Stimulated activated CD8-positive, alpha-beta memory T cell treated with anti-CD3 and anti-CD28 coated beads, Interleukin-15, amount 100 ng/mL, for 4 hours (primary cell): ENCODE results near the gene PHACTR1.

Experiments
- DNase-seq, 2 donors: peaks; one replicate each; pipeline ENCODE4 v3.0.0-alpha.2; 2020; ENCODE audit warnings: low read depth in 2 of 2

Gene PHACTR1

DNA sequence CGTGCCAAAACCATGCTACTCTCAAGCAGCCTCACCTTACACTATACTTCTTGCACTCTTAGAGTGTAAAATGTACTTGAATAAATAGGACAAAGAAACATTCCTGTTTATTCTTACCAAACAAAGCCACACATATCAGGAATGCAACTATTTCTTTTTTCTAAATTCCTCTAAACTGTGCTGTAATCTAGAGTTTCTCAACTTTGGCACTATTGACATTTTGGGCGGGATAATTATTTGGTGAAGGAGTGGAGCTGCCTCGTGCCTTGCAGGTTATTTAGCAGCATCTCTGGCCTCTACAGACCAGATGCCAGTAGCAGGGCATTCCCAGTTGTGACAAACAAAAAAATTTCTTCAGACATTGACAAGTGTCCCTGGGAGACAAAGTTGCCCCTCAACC lies 86.9 kb downstream of the PHACTR1 start:
- no peak for DNase-seq

DNA sequence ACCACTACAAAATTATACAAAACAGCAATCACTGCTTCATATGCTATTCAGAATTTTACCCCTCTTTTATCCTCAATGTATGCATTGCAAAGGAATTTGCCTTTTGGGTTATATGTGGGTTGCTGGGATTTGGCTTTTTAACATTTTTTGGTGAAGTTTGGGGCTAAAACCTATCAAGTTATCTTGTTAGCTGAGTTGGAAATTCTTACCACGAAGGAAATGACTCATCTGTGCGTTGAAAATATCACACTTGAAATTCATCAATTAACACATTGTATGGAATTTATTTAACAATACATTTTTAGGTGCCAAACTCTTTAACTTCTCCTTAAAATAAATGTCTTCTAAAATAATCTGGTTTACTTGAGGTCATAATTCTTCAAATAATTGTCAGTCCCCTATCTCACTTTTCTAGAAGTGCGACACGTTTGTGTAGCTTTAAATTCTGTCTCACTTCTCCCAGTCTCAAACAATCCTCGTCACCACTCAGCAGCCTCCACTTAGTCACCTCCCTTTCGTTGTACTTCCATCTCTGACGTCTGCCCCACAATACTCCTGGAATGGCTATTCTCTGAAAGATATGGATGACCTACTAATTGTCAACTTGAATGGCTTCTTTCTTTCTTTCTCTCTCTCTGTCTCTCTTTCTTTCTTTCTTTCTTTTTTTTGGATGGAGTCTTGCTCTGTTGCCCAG lies 88.5 kb downstream of the PHACTR1 start:
- DNase-seq: no peak

DNA sequence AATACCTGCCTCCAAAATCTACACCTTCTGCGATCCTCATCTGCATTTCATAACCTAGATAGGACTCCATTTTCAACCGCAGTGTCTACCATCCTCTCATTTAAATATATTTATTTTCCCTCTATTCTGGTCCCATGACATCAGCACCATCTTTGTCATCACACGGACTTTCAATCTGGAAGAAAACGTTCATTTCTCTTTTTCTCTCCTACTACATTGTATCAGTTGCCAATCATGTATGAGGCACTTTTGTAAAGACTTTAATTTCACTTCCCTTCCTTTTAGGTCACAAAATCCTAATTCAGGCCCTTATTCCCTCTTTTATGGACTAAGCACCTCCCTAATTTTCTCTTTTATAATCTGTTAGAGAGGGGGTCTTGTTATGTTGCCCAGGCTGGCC lies 89.6 kb downstream of the PHACTR1 start:
- no peak for DNase-seq

DNA sequence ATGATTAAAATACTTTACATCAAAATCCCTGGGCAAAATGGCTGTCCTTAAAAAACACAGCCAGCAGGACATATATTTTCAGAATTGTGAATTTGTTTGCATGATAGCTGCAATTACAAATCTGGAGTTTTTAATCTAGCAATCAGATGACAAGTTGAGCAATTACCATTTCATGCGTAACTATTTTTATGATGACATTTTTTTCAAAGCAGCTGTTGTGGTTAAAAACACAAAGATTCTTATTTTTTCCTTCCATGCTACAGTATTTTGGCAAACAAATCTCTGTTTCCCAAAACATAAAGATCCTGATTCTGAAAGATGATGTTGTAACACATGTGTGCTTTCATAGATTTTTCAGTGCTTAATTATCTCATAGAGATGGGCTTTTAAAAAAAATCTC lies 90.2 kb downstream of the PHACTR1 start:
- DNase-seq: no peak

DNA sequence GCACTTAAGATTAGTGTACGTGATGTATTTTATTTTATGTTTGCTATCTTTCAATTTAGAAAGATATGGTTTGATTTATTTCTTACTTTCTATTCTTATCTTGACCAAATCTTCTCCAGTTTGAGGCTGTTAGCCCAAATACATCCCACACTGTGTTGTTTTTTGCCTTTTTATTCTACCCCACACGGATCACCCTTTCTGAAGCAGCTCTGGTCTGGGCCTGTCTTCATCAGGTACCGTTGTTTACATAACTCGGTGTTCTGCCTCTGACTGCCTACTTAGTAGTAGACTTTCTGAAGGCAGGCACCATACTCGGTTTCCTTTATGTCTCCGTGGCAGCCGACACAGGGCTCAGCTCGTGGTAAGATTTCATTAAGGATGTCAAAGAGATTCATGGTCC lies 95.0 kb downstream of the PHACTR1 start:
- no peak for DNase-seq

DNA sequence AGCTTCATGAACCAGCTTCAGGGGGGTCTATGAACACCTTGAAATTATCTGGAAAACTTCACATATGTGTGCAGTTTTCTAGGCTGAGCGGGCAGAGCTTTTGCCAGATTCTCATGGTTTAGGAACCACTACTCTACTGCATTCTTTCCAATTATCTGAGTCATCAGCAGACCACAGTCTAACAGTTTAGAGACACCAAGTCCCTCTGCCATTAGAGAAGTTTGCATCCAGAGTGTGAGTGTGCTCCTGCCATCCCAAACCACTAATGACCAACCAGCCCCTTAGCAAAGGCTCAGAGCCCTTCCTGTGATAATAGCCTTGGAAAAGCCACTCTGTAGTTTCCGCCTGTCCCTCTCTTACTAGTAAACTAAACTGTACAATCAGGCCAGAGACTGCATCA lies 96.8 kb downstream of the PHACTR1 start:
- DNase-seq: no peak

DNA sequence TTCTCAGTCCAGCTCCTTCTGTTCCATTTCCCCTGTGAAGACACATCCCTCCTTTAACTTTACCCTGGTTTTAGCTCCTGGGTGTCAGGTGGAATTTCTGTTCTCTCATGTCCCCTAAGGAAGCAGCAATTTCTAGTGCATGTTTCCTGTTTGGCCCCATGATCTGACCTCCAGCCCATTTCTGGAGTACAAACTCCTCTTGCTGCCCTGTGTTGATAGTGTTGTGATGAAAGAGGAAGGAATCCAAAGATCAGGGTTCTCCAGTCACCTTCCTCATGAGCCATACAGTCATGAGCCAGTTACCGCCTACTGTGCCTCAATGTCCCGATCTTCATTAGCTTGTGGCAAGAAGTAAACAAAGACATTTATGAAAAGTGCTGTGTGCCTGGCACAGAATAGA lies 97.4 kb downstream of the PHACTR1 start:
- DNase-seq: no peak

DNA sequence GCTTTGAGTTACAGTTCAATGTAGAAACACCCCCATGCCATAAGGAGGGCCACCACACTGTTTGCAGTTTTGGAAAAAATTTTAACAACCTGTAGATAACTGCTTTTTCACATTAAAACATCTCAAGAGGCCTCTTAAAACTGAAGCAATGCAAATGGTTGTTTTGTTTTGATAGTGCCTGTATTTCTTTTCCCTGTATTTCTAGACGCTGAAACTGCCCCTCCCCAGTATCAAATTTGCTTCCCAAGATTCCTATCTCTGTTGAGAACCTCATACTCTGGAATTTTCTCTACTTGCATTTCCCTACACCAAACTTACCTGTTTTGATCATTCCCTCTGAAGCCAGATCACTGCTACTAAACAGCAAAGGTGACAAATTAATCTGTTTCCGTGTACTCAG lies 98.5 kb downstream of the PHACTR1 start:
- no peak for DNase-seq

DNA sequence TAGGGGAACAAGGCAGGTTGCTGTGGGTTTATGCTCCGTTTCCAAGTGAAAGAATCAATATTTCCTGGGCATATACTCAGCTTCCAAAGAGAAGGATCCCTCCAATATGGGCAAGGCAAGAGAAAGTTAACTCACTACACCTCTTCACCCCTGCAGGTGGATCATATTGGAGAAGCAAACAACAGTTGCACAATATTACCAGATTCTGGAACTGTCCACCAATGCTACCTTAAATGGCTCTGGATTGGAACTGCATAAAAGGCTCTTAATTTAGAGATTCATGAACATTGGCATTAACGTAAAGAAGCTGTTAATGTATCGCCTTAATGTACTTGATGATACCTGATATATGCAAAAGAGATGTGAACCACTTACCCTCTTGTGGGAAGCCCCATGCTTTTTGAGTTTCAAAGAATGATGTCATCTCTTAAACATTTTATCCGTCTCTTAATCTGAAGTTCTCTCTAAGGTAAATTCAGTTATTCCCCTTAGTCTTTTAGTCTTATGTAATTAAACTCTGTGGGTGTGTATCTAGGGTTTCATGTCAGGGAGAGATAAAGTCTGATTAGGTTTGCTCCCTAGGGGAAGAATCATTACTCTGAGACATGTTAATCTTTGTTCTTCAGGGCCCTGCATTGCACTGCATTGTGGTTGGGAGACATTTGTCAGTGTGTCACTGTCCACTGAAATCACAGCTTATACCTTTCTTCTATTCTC lies 99.5 kb downstream of the PHACTR1 start:
- DNase-seq: no peak

DNA sequence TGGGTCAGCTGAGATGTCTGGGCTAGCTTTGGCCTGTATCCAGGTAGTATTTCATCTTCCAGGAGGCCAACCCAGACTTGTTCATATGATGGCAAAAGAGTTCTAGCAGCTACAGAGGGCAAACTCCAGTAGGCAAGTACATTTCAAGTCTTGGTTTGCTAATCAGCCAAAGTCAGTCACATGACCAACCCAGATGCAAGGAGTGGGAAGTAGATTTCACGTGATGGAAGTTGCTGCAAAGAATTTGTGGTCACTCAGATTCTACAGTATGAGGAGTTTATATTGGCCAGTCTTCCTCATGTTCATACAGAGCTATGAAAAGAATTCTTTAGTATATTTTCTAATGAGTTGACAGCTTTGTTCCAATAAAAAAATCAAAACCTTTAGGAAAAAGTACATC lies 101.8 kb downstream of the PHACTR1 start:
- no peak for DNase-seq

DNA sequence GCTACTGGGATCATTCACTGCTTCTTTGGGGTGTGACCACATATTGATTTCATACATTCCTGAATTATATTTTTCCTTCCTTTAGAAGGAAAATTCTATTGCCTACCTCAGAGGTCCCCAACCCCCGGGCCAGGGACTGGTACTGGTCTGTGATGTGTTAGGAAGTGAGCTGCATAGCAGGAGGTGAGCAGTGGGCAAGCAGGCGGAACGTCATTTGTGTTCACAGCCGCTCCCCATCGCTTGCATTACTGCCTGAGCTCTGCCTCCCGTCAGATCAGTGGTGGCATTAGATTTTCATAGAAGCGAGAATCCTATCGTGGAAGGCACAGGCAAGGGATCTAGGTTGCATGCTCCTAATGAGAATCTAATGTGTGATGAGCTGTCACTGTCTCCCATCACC lies 107.3 kb downstream of the PHACTR1 start:
- no peak for DNase-seq

DNA sequence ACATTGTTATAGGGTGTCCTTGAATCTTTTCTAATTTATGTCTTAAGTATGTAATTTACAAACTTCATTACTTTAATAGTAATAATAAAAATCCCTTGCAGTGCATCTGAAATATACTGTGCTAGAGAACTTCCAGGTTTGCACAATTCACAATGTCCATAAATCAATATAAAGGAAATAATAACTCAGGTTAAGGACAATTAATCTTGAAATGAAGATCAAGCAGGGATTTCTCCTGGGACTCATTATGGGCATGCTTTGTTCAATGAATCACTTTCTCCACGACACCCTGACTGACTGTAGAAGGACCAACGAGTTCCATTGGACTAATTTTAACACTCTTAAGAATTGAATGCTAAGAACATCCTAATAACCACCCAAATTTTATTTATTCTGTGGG lies 110.0 kb downstream of the PHACTR1 start:
- no peak for DNase-seq

DNA sequence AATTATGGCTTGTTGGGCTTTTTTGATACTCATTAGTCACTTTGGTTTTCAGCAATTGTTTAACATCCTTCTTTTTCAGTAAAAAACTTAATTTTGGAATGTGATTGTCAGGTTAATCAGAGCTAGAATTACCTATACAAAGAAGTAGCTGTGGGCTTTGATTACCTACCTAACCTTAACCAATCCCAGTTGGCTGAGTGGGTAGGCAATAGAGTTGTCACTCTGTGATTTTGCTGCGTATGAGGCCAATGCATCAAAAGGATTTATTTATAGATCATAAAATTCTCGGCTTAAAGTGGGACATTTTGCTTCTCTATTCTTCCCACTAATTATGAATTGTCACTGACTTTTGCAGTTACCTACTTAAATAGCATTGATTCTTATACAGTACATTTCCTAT lies 111.4 kb downstream of the PHACTR1 start:
- no peak for DNase-seq

DNA sequence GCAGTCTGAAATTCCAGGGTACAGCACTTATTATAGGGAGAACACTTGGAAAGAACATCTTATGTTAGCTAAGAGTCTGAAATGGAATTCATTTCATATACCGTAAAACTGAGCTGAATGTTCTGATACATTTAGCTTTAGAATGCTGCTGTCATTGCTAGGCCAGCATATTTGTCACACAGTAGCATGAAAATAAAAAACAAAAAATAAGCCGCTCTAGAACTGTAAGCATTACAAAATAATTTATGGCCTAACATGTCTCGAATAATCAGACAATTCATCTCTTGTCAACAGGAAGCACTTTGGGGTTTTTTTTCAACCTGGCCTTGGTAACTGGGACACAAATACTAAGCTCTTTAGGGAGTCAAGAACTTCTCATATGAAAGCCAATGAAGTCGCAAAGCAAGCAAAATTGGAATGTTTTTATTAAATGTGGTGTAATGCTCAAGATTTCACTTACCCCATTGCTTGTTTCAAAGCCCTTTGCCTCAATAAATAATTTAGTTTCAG lies 115.7 kb downstream of the PHACTR1 start:
- no peak for DNase-seq

DNA sequence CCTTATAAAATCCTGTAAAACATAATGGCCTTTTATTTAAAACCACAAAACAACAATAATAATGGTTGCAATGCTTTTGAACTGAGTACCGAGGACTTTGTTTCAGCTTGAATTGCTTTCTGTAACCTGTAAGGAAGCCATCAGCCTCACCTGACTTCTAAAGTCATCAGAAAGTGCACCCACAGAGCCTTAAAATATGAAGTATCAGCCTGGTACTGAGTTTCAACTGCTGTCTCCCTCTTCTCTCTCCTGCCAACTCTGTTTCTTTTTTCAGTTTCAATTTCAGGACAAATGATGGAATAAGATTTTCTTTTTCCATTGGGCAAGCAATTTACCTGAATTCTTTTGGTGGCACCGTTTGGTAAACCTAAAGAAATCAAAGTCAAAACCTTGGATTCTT lies 119.4 kb downstream of the PHACTR1 start:
- no peak for DNase-seq

DNA sequence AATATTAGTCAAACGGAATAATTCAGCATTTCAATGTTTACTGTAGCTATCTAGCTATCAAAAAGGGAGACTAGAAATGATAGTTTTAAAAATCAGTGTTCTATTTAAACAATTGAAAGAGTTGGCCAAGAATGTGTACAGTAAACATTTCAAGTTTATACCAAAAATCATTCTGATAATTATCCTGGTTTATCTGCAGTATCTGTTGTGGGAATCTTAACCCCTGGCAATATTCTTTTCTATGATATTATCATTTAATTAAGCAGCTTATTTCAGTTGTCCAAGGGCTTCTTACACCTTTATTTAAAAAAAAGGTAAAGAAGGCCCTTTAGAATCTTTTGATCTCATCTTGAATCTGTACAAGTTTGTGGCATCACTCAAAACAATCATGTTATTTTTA lies 125.1 kb downstream of the PHACTR1 start:
- no peak for DNase-seq

DNA sequence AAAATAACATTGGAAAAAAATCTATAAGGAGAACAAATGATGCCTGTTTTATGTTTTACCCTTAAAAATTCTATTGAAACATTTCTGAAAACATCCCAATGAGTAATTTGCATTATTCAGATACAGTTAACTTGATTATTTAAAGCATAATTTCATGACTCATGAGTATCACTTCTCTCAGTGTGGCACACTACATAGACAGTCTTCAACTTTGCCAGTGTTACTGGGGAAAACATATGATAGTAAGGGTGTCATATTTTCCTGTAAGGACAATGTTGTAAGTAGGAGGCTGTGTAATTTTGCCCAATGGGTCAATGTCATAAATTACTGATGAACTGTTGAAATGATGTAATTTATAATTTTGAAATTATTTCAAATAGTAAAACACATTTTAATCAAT lies 125.5 kb downstream of the PHACTR1 start:
- DNase-seq: no peak

DNA sequence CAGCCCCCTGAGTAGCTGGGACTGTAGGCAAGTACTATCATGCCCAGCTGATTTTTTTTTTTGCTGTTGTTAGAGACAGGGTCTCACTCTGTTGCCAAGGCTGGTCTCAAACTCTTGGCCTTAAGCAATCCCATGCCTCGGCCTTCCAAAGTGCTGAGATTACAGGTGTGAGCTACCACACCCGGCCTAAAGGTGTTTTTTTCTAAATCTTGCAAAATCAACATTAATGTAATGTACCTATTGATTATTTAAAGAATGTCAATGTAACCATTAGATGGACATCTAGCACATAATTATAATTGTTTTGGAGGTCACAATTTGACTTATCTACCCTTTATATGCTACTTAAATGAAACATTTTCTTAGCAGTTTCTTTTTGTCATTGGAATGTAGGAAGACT lies 126.1 kb downstream of the PHACTR1 start:
- no peak for DNase-seq

DNA sequence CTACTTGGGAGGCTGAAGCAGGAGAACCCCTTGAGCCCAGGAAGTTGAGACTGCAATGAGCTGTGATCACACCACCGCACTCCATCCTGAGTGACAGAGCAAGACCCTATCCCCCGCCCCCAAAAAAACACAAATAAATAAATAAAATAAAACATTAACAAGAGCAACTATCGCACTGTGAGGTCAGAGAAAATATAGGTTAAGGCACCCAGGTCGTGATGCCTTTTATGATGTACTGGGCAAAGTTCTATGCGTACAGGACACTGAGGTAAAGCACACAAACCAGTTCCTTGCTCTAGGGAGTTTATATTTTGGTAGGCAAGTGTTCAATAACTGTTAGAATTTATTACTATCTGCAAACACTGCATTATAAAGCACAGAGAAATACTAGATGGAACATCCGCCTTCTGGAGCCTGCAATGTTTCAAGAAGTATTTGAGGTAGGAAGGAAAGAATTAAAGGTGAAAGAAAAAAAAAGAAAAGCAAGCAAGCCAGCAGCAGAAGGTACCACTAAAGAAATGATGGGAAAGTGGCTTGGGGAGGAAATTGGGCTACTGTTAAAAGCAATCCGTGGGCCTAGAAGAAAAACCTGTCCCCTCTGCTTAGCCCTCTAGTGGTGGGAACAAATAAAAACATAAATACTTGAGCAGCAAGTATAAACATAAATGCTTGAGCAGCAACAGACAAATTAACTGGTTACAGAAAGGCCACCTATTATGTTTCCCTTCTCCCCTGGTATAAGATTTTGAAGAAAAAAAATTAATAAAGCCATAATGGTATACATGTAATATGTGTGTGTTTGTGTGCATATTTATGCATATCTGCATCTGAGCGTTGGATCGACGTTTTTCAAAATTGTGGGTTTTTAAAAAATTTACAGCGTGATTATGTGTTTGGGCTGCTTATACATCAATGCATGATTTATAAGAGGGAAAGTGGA lies 128.0 kb downstream of the PHACTR1 start:
- DNase-seq: no peak

DNA sequence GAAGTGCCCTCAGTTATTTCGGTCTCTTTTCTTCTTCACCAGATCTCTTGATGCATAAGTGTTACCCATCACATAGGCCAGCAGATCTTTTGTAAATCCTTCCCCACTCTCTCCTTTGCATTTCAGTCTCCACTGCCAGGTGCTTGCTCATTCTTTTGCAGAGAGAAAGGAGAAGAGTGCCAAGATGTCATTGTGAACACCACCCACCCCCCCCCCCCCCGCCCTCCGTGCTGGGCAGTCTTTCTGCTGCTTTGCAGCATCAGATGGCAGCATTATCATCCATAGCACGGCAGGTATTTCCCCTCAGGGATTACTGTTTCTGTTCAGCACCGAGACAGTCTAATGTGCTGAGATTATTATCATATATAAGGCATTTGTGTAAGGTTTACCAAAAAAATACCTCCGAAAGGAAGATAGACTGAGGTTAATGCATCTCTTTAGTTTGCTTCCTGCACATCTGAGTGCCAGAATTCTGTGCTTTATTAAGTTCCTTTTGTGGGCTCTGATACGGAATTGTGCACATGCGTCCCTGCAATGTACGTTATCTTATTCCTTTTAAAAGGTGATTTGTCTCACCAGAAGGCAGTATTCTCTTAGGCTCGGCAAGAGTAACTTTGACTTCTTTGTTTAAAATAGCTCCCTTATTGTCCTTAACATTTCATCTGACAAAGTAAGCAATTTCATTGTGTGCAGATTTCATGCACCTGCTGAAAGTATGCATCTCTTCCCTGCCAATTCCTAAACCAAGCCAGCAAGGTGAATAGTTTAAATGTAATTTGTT lies 128.8 kb downstream of the PHACTR1 start:
- no peak for DNase-seq

DNA sequence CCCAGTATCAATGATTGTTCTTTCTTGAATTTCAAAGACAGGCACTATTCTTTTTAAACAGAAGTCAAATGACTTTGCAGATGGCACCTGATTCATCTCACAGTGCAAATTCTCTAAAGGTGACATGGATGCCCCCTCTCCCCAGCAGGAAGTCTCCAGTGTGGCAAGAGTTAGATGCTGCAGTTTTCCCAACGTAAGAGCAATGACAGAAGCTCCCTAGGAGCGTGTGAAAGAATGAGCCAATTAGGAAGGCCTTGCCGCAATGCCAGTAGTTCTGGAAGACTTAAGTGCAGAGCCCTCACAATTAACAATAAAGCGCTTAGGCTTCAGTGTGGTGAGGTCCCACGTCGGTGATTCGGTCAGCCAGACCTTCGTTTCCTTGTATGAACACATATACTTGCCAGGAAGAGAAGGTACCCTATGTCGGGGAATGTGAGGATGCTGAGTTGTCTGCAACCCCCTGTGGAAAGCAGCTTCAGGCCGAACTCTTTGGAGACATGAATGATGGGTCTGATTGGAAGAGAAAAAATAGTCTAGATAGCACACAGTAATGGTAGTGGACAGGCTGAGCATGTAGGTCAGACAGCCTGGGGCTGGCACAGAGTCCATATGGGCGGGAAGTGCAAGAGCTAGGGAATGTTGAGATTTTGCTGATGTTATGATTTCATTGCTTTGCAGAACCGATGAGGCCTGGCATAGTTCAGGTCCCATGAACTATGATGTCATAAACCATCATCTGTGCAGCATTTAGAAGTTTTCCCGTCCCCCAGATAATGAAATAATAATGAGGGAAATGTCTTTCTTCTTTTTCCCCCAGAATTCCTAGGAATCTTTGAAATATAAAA lies 132.6 kb downstream of the PHACTR1 start:
- no peak for DNase-seq
